Activated naive CD8-positive, alpha-beta T cell (primary cell): ENCODE results near the gene PNMA1.

Source experiments
- H3K27ac Mint-ChIP-seq: one replicate; pipeline ENCODE4 v1.8.0; 2021; ENCODE audit warnings: mixed read lengths
- H3K27me3 Mint-ChIP-seq: one replicate; pipeline ENCODE4 v1.8.0; 2021; ENCODE audit warnings: mixed read lengths
- H3K36me3 Mint-ChIP-seq: one replicate; pipeline ENCODE4 v1.8.0; 2021; ENCODE audit warnings: mixed read lengths
- H3K4me1 Mint-ChIP-seq: one replicate; pipeline ENCODE4 v1.8.0; 2021; ENCODE audit warnings: low read depth, mixed read lengths
- H3K4me3 Mint-ChIP-seq: one replicate; pipeline ENCODE4 v1.8.0; 2021; ENCODE audit warnings: mild to moderate bottlenecking, mixed read lengths
- H3K9me3 Mint-ChIP-seq: one replicate; pipeline ENCODE4 v1.8.0; 2021; ENCODE audit warnings: low read depth, mixed read lengths

Gene PNMA1

GRCh38 chr14:73728717-73729330 is 14.6 kb upstream of the PNMA1 start:
- no peaks in the 10 kb centered on the region for H3K27me3 Mint-ChIP-seq
- peak overlapping the region; percentile 76 for H3K27ac Mint-ChIP-seq
- peaks cover 18% of the 10 kb centered on the region for H3K4me1 Mint-ChIP-seq
- no peaks in the 10 kb centered on the region for H3K9me3 Mint-ChIP-seq
- H3K36me3 Mint-ChIP-seq: peaks cover 2% of the 10 kb centered on the region
- H3K4me3 Mint-ChIP-seq: no peak overlapping the region

GRCh38 chr14:73727166-73727565 is 13.0 kb upstream of the PNMA1 start:
- no peak overlapping the region for H3K4me3 Mint-ChIP-seq
- H3K4me1 Mint-ChIP-seq: peaks cover 21% of the 10 kb centered on the region
- H3K36me3 Mint-ChIP-seq: peaks cover 9% of the 10 kb centered on the region
- no peak overlapping the region for H3K27ac Mint-ChIP-seq
- H3K27me3 Mint-ChIP-seq: no peaks in the 10 kb centered on the region
- no peaks in the 10 kb centered on the region for H3K9me3 Mint-ChIP-seq

DNA sequence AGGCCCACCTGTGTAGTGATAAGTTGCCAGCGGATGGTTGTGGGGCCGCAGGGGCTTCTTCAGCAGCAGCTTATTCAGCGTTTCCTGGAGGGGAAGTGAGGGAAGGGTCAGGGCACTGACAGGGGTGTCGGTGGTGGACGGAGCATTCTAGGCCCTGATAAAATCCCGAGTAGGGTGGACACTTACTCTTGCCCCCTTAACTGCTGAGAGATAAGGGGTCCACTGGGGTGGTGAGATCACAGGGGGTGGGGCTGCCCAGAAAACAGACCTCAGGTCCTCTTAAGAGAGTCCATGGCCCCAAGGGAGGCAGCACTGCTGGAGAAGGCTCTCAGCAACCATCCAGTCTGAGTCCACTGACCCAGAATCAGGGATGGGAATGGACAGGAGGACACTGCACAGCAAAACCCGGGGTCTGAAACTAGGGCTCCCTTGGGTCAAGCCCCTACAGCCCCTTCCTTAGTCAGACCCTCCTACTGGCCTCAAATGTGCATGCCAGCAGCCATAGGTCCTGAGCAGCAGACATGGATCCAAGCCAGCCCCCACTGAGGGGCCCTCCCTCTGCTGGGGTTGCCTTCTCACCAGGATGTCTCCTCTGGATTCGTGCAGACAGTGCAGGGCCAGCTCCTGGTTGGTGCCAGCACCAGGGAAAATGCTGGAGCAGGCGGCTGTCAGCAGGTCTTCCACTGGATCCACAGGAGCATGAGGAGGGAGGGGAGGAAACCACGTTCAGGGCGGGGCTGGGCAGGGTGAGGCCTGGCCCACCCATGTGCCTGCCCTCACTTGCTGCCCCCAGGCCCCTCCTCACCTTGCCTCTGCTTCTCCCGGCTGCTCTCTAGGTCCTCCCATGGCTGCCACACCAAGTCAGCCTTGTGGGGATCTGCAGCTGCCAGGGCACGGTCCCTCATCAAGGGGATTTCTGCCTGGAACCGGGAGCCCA is 12.1 kb upstream of the PNMA1 start:
- H3K4me3 Mint-ChIP-seq: no peak overlapping the region
- no peaks in the 10 kb centered on the region for H3K27me3 Mint-ChIP-seq
- peak overlapping the region; percentile 66 for H3K27ac Mint-ChIP-seq
- H3K36me3 Mint-ChIP-seq: peaks cover 6% of the 10 kb centered on the region
- no peaks in the 10 kb centered on the region for H3K9me3 Mint-ChIP-seq
- H3K4me1 Mint-ChIP-seq: peaks cover 18% of the 10 kb centered on the region

DNA sequence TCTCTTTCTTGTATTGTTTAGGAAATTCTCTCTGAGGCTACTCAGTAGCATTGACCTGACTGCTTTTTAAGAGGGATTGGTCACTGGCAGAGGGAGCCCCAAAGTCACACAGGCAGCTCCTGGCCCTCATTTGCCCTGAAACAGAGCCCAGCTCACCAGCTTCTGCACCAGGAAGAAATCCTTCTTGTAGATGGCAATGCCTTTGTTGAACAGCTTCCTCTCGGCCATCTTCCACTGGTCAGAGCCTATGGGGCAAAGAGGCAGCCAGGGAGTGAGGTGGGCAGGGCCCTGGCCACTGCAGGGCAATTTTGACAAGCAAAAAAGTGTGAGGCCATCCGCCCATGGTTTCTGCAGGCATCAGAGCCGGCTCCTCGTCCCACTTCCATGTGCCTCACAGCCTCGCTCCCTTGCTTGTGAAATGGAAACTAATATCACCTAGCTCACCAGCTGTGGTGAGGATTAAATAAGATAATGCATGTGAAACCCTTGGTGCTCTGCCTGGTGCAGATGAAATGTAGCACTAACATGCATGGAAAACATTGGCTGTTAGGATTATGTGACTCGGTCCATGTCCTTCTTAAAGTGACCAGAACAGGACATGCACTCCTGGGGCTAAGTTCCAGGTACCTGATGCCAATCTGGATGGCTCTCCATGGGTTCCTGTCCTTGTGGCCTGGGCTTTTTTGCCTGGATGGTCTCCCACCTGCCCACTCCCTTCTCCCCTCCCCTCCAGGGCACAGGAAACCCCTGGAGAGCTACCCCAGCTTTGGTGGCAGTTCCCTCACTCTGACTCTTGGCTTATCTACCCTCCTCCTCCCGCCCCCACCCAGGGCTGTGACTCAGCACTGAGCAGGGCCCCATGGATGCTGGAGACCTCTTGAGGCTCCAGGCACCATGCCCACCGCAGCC is 11.2 kb upstream of the PNMA1 start:
- Mint-ChIP-seq H3K27me3 (no peaks in the 10 kb centered on the region), H3K4me3 (no peak overlapping the region), H3K9me3 (no peaks in the 10 kb centered on the region), H3K36me3 (peaks cover 6% of the 10 kb centered on the region), H3K27ac (peak overlapping the region; percentile 66), H3K4me1 (peaks cover 17% of the 10 kb centered on the region)

DNA sequence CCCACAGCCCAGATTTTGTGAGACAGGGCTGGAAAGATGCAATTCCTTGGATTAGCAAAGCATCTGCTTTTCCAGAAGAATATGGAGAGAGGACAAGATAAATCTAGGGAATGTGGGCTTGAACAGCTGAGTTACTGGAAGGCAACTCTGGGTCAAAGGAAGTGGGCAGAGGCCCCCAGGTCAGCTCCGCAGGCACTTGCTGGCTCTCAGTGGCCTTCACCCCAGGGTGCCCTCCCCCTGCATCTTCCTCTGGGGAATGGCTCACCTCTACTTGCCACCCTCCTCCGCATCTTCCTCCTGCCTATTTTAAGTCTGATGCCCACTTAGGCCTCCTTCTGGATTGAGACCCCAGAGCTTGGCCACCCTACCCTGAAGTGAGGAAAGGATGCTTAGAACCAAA is 10.5 kb upstream of the PNMA1 start:
- Mint-ChIP-seq H3K4me3 (no peak overlapping the region), H3K36me3 (peaks cover 6% of the 10 kb centered on the region), H3K27me3 (no peaks in the 10 kb centered on the region), H3K9me3 (no peaks in the 10 kb centered on the region), H3K27ac (peak overlapping the region; percentile 22), H3K4me1 (peaks cover 14% of the 10 kb centered on the region)

DNA sequence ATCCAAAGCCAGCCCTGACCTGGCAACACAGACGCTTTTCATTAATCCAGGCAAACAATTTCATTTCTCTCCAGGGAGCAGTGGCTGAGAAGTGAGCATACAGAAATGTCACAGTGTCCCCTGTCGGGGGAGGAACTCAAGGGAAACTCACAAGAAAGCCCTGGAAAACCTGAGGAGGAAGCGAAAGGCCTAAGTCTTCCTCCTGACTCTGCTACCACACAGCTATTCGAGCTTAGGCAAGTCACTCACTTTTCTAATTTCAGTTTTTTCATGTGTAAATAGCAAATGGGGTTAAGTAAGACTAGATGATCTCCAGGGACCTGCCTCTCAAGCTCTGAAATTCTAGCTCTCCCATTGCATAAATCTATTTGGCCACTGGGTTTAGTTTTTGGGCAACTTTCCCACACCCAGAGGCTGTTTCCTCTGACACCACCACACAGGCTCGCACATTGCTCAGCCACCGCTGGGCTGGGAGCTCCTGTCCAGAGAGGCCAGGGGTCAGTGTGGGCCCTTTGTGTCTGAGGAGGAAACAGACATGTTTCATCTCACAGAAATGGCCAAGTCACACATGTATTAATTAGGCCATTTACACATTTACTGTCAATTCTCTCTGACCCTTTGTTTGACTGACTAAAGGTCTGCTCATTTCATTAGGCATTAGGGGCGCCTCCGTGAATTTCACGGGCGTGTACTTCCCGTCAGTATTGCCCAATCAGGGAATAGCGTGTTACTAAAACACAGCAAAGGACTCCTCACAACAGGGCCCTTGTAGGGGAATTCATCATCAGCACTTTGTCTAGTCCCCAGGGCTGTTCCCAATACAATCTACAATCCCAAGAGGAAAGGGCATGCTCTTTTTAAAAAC is 9.8 kb upstream of the PNMA1 start:
- Mint-ChIP-seq H3K4me3 (no peak overlapping the region), H3K9me3 (no peaks in the 10 kb centered on the region), H3K27me3 (no peaks in the 10 kb centered on the region), H3K36me3 (peaks cover 6% of the 10 kb centered on the region), H3K4me1 (peaks cover 14% of the 10 kb centered on the region), H3K27ac (peak overlapping the region; percentile 77)

DNA sequence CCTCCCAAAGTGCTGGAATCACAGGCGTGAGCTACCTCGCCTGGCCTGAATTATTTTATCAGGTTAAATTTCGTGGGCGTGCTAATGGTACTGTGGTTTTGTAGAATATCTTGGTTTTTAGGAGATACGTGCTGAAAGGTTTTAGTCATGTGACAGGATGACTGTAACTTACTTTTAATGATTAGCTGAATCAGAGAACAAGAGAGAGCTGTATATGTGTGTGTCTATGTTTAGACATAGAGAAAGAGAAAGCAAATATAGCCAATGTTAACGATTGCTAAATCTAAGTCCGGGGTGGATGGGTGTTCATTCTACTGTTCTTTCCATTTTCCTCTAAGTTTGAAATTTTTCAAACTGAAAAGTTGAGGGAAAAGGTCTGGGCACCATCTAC is 9.2 kb upstream of the PNMA1 start:
- peaks cover 7% of the 10 kb centered on the region for H3K4me1 Mint-ChIP-seq
- no peaks in the 10 kb centered on the region for H3K9me3 Mint-ChIP-seq
- H3K27ac Mint-ChIP-seq: peak overlapping the region; percentile 77
- H3K4me3 Mint-ChIP-seq: no peak overlapping the region
- H3K27me3 Mint-ChIP-seq: no peaks in the 10 kb centered on the region
- peaks cover 6% of the 10 kb centered on the region for H3K36me3 Mint-ChIP-seq

DNA sequence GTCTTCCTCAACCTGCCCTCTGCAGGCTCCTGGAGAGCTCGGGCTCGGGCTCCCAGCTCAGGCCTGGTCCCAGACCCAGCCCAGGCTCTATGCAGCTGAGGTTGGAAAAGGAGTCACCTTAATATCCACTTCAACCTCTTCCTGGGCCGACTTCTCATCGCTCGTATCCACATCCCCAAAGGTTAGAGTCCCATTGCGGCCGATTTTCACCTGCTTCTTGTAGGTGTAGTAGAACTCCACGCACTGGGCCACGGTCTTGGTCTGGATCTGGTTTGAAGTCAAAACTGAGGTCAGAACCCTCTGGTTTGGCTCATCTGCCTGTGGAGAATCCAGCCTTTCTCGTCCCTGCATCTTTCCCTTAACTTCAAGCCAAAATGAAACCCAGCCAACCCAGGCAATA is 8.4 kb upstream of the PNMA1 start:
- H3K4me1 Mint-ChIP-seq: peaks cover 7% of the 10 kb centered on the region
- H3K9me3 Mint-ChIP-seq: no peaks in the 10 kb centered on the region
- no peak overlapping the region for H3K4me3 Mint-ChIP-seq
- peaks cover 6% of the 10 kb centered on the region for H3K36me3 Mint-ChIP-seq
- no peak overlapping the region for H3K27ac Mint-ChIP-seq
- no peaks in the 10 kb centered on the region for H3K27me3 Mint-ChIP-seq

GRCh38 chr14:73721101-73721821 is 7.1 kb upstream of the PNMA1 start:
- Mint-ChIP-seq H3K9me3 (no peaks in the 10 kb centered on the region), H3K27me3 (no peaks in the 10 kb centered on the region), H3K4me3 (no peak overlapping the region), H3K36me3 (peaks cover 6% of the 10 kb centered on the region), H3K4me1 (peaks cover 7% of the 10 kb centered on the region), H3K27ac (peak overlapping the region; percentile 84)

DNA sequence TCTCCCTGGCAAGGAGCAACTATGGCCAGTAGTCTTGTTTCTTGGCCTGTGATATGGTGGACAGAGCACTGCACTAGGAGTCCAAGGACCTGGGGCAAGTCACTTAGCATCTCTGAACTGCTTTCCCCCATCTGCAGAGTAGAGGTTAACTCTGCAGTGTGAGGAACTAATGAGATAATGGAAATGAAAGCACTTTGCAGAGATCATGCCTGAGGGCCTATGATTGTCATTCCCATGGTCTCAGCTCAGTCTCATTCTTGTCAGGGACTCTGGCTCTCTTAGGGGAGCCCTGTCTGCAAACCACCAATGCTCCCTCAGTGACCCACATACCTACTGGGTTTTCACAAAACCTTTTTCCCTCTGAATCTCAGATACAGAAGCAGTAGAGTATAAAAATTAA is 6.5 kb upstream of the PNMA1 start:
- no peaks in the 10 kb centered on the region for H3K9me3 Mint-ChIP-seq
- H3K4me1 Mint-ChIP-seq: peaks cover 4% of the 10 kb centered on the region
- H3K36me3 Mint-ChIP-seq: peaks cover 6% of the 10 kb centered on the region
- H3K27ac Mint-ChIP-seq: no peak overlapping the region
- no peak overlapping the region for H3K4me3 Mint-ChIP-seq
- H3K27me3 Mint-ChIP-seq: no peaks in the 10 kb centered on the region

DNA sequence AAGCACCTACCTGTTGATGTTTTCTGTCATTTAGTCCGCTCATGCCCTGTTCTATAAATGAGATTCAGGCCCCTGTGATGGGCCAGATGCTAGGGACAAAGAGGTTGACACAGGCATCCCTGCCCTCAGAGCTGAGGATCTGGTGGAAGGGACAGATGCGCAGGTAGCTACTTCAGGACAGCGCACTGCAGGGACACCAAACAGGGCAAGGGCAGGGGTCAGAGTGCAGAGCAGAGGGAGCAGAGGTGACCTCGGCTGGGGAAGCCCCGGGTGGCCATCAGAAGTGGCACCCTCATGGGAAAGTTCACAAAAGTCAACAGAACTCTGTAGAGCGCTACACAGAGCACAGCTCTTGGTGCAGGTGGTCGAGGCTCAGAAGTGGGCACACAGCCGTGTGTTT is 5.6 kb upstream of the PNMA1 start:
- H3K27me3 Mint-ChIP-seq: no peaks in the 10 kb centered on the region
- no peak overlapping the region for H3K4me3 Mint-ChIP-seq
- H3K36me3 Mint-ChIP-seq: peaks cover 6% of the 10 kb centered on the region
- peaks cover 6% of the 10 kb centered on the region for H3K4me1 Mint-ChIP-seq
- no peak overlapping the region for H3K27ac Mint-ChIP-seq
- no peaks in the 10 kb centered on the region for H3K9me3 Mint-ChIP-seq

DNA sequence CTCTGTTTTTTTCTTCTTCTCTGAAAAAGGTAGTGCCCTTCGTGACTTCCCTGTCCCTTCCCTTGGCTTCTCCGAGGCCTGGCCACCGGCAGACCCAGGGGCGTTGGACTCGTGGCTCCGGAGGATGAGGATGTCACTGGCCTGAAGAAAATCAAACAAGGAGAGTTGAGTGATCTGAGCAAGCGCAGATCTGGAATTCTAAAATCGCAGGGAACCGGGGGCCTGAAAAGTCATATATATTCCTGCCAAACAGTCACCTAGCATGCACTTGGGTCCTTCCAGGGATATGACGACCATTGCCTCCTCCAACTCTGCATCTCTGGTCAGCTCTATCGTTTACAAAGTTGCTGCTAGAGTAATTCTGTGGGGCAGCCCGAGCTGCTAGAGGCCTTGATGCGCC is 5.2 kb upstream of the PNMA1 start:
- H3K36me3 Mint-ChIP-seq: peaks cover 6% of the 10 kb centered on the region
- no peak overlapping the region for H3K4me3 Mint-ChIP-seq
- H3K27ac Mint-ChIP-seq: no peak overlapping the region
- H3K9me3 Mint-ChIP-seq: no peaks in the 10 kb centered on the region
- peaks cover 10% of the 10 kb centered on the region for H3K4me1 Mint-ChIP-seq
- H3K27me3 Mint-ChIP-seq: no peaks in the 10 kb centered on the region

DNA sequence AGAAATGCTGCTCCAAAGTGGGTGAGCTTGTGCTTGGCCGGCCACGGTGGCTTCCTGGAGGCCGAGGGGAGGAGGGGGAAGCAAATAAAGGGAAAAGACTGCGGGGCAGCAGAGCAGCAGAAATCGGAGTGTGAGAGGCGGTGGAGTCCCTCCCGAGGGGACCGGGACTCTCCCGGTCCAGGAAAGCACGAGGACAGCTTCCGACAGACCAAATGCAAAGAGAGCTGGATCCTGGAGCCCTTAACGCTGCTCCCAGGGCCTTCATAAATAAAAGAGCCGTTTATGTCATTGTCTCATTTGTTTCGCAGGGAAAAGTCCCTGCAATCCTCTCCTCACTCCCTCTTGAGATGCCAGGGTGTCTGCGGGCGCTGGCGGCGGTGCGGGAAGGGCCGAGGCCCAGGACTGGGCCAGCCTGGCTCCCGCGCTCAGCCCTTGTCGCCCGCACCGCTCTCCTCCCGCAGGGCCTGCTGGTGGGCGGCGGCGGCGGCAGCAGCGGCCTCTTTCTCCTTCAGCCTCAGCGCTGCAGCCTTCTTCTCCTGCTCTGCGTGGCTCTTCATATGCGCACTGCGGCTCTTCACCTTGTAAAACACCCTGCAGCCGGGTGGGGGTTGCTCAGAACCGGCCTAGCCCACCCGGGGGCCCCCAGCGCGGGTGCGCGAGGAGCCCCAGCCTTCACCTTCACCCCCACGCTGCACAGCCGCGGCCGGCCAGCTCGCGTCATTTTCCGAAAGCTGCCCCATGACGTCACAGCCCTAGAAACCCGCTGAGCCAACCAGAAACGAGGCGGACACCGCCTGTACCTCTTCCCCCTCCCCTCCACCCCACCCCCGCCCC is 4.5 kb upstream of the PNMA1 start:
- Mint-ChIP-seq H3K4me3 (no peak overlapping the region), H3K4me1 (peaks cover 9% of the 10 kb centered on the region), H3K36me3 (peaks cover 4% of the 10 kb centered on the region), H3K27ac (no peak overlapping the region), H3K9me3 (no peaks in the 10 kb centered on the region), H3K27me3 (no peaks in the 10 kb centered on the region)
